ENCODE data around the gene SF3A1. TPM values are rescaled to one million over a fixed set of nuclear protein-coding genes. Genes with fewer than 3 reads are reported as not detected.

Gene SF3A1
- total RNA-seq, 1 experiment from 2014 or later, result 272 TPM

GRCh38 chr22:30375312-30375849, 18.7 kb upstream of the SF3A1 start:
- DNase-seq (ENCODE audit: low spot score) (no peak), ATAC-seq (no peak)
- Mint-ChIP-seq H3K27ac (peak overlapping the region; percentile 78; the same call in 1 of the 2 replicates), H3K4me3 (no peak overlapping the region), H3K36me3 (peaks cover 4% of the 10 kb centered on the region; the same call in 1 of the 2 replicates), H3K4me1 (0 out of 2 replicates have a peak, but pooled peaks cover 3% of the 10 kb centered on the region), H3K9me3 (no peaks in the 10 kb centered on the region), H3K27me3 (ENCODE audit: low read depth) (no peaks in the 10 kb centered on the region)
- CTCF ChIA-PET, result interaction anchor here (1.1 to 2.9 kb wide), 6 partner anchors 11 to 87 kb away, joined by 3 to 14 read pairs (median 8); partner anchors contain the start of genes RNF215 and TBC1D10A
- TF ChIP-seq TEAD4 (CRISPR knock-in tag; IDR thresholded peaks at IDR 0.05), result no peak
- TF ChIP-seq ZNF423 (CRISPR knock-in tag; IDR thresholded peaks at IDR 0.05), result no peak
- no peak for TF ChIP-seq ZMAT4 (CRISPR knock-in tag; IDR thresholded peaks at IDR 0.05)
- no peak for TF ChIP-seq IRF1 (CRISPR knock-in tag; IDR thresholded peaks at IDR 0.05)
- POLR2A ChIA-PET, result interaction anchor here (0.7 to 1.8 kb wide), 2 partner anchors 19 to 568 kb away, joined by 6 to 14 read pairs; partner anchors contain the start of genes CCDC157 and SF3A1

GRCh38 chr22:30373331-30374325, 16.9 kb upstream of the SF3A1 start:
- H3K27ac Mint-ChIP-seq, result no peak overlapping the region
- ATAC-seq, result no peak
- no peaks in the 10 kb centered on the region for H3K36me3 Mint-ChIP-seq
- DNase-seq (ENCODE audit: low spot score), result no peak
- TF ChIP-seq ZNF121 (CRISPR knock-in tag; IDR thresholded peaks at IDR 0.05) (no peak), SP1 (CRISPR knock-in tag; conservative IDR thresholded peaks at IDR 0.05) (no peak), RORB (CRISPR knock-in tag; IDR thresholded peaks at IDR 0.05) (no peak), JAZF1 (CRISPR knock-in tag; IDR thresholded peaks at IDR 0.05) (no peak), GABPB1 (CRISPR knock-in tag; IDR thresholded peaks at IDR 0.05) (no peak), NFATC4 (CRISPR knock-in tag; IDR thresholded peaks at IDR 0.05) (no peak), ATF1 (CRISPR knock-in tag; IDR thresholded peaks at IDR 0.05) (no peak), NFYB (CRISPR knock-in tag; conservative IDR thresholded peaks at IDR 0.05; ENCODE audit: low read depth) (no peak), ZBTB21 (CRISPR knock-in tag; IDR thresholded peaks at IDR 0.05; ENCODE audit: borderline replicate concordance) (no peak), TCF7 (CRISPR knock-in tag; IDR thresholded peaks at IDR 0.05; ENCODE audit: low read depth) (no peak), ZNF512 (CRISPR knock-in tag; IDR thresholded peaks at IDR 0.05; ENCODE audit: borderline replicate concordance) (no peak), MLX (CRISPR knock-in tag; IDR thresholded peaks at IDR 0.05) (no peak)
- CTCF ChIA-PET, result interaction anchor here (0.8 to 2.9 kb wide), 7 partner anchors 11 to 86 kb away, joined by 3 to 14 read pairs (median 6); partner anchors contain the start of gene RNF215
- H3K27me3 Mint-ChIP-seq (ENCODE audit: low read depth), result no peaks in the 10 kb centered on the region
- POLR2A ChIA-PET, result interaction anchor here (0.6 to 1.8 kb wide), 3 partner anchors 10 to 85 kb away, joined by 3 to 6 read pairs (median 4); partner anchors contain the start of genes CASTOR1, CCDC157 and SF3A1
- H3K9me3 Mint-ChIP-seq, result no peaks in the 10 kb centered on the region
- no peak overlapping the region for H3K4me3 Mint-ChIP-seq
- 0 out of 2 replicates have a peak, but pooled peaks cover 3% of the 10 kb centered on the region for H3K4me1 Mint-ChIP-seq

GRCh38 chr22:30372915-30373314, 16.2 kb upstream of the SF3A1 start:
- Mint-ChIP-seq H3K4me1 (0 out of 2 replicates have a peak, but pooled peaks cover 3% of the 10 kb centered on the region), H3K4me3 (no peak overlapping the region), H3K36me3 (no peaks in the 10 kb centered on the region), H3K27ac (no peak overlapping the region), H3K9me3 (no peaks in the 10 kb centered on the region), H3K27me3 (ENCODE audit: low read depth) (no peaks in the 10 kb centered on the region)
- DNase-seq (ENCODE audit: low spot score), result no peak
- no peak for ATAC-seq
- ChIA-PET CTCF (interaction anchor here (1.2 to 2.4 kb wide), 3 partner anchors 14 to 85 kb away, joined by 3 to 11 read pairs (median 4); partner anchors contain the start of gene RNF215), POLR2A (no interaction called here)
- TF ChIP-seq AFF4 (CRISPR knock-in tag; IDR thresholded peaks at IDR 0.05; ENCODE audit: borderline replicate concordance), result no peak
- TF ChIP-seq ESRRA (CRISPR knock-in tag; IDR thresholded peaks at IDR 0.05; ENCODE audit: borderline replicate concordance), result no peak
- TF ChIP-seq AR (CRISPR knock-in tag; IDR thresholded peaks at IDR 0.05), result no peak
